ENCODE data around the gene ABHD16B.

DNA sequence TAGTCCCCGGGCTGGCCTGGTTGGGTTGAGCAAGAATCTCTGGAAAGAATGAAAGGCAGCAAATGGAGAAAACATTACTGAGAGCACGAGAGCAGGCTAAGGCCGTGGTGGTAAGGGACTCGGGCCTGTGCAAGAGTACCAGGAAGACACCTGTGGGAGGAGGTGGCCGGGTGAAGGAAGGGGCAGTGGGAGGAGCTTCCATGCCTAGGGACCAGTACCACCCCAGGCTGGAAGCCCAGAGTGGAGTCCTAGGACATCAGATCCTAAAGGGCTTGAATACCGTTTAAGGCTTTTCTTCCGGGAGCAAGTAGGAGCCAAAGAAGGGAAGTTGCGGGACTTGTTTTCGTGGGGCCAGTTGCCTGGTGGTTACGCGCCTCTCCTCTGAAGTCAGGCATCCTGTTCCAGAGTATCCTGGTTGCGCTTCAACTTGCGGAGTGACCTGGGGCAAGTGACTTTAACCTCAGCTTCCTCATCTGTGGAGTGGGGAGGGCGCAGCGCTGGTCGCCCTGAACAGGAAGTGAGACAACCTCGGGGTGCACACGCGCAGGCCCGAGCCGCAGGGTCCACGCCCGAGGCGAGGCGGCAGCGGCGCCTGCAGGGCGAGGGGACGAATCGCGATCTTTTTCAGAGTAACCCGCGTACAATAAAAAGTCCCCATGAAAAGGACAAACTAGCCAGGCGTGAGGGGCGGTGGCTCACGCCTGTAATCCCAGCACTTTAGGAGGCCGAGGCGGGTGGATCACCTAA, 2.7 kb downstream of the ABHD16B start:
- TF ChIP-seq, protein P1, sequence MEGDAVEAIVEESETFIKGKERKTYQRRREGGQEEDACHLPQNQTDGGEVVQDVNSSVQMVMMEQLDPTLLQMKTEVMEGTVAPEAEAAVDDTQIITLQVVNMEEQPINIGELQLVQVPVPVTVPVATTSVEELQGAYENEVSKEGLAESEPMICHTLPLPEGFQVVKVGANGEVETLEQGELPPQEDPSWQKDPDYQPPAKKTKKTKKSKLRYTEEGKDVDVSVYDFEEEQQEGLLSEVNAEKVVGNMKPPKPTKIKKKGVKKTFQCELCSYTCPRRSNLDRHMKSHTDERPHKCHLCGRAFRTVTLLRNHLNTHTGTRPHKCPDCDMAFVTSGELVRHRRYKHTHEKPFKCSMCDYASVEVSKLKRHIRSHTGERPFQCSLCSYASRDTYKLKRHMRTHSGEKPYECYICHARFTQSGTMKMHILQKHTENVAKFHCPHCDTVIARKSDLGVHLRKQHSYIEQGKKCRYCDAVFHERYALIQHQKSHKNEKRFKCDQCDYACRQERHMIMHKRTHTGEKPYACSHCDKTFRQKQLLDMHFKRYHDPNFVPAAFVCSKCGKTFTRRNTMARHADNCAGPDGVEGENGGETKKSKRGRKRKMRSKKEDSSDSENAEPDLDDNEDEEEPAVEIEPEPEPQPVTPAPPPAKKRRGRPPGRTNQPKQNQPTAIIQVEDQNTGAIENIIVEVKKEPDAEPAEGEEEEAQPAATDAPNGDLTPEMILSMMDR (IDR thresholded peaks at IDR 0.05 in 2 of 3, conservative IDR thresholded peaks at IDR 0.05 in 1 of 3; ENCODE audit: control insufficient read depth in 2 of 3, extremely low read depth in 1 of 3, insufficient read depth in 1 of 3, low read depth in 3 of 3, low read length in 3 of 3) = peak; percentile 79 to 99 (median 83); a peak in 5 of 6 replicates
- TF ChIP-seq PML (IDR thresholded peaks at IDR 0.05; ENCODE audit: low read length) (peak; percentile 43; the same call in 1 of the 2 replicates), ZNF274 (IDR thresholded peaks at IDR 0.05; ENCODE audit: insufficient read depth, insufficient read length) (no peak), ETV6 (conservative IDR thresholded peaks at IDR 0.05 in 1 of 2, IDR thresholded peaks at IDR 0.05 in 1 of 2; ENCODE audit: borderline replicate concordance in 1 of 2, low read depth in 1 of 2) (peak in 1 of 2 experiments; percentile 77; a peak in 1 of 4 replicates), POLR2A (IDR thresholded peaks at IDR 0.05; ENCODE audit: low read depth, low read length) (peak; percentile 78), RELA (IDR thresholded peaks at IDR 0.05; ENCODE audit: borderline replicate concordance, partially characterized antibody) (peak; percentile 79), RCOR1 (conservative IDR thresholded peaks at IDR 0.05; ENCODE audit: low read depth, low read length) (no peak), MEF2B (IDR thresholded peaks at IDR 0.05; ENCODE audit: partially characterized antibody, poor library complexity, severe bottlenecking) (no peak), ESRRA (IDR thresholded peaks at IDR 0.05; ENCODE audit: low read length) (peak; percentile 66; the same call in 1 of the 2 replicates), NBN (IDR thresholded peaks at IDR 0.05) (no peak; the same call in 1 of the 2 replicates), RFX5 (IDR thresholded peaks at IDR 0.05; ENCODE audit: low read depth, low read length) (no peak), CREB1 (IDR thresholded peaks at IDR 0.05; ENCODE audit: low read depth) (peak; percentile 73; the same call in 1 of the 2 replicates)
- TF ChIP-seq, protein P2, sequence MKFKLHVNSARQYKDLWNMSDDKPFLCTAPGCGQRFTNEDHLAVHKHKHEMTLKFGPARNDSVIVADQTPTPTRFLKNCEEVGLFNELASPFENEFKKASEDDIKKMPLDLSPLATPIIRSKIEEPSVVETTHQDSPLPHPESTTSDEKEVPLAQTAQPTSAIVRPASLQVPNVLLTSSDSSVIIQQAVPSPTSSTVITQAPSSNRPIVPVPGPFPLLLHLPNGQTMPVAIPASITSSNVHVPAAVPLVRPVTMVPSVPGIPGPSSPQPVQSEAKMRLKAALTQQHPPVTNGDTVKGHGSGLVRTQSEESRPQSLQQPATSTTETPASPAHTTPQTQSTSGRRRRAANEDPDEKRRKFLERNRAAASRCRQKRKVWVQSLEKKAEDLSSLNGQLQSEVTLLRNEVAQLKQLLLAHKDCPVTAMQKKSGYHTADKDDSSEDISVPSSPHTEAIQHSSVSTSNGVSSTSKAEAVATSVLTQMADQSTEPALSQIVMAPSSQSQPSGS (IDR thresholded peaks at IDR 0.05; ENCODE audit: low read length) = no peak
